ENCODE results near the gene ZFPM1. TPM values are rescaled to one million over a fixed set of nuclear protein-coding genes. Genes with fewer than 3 reads are reported as not detected.

The ZFPM1 gene
- total and polyA plus RNA-seq, 2 of the 8 experiments (the other 6 are each of a cell fraction or from before 2014, with no cell fraction given), result 0.74 to 4.8 TPM

DNA sequence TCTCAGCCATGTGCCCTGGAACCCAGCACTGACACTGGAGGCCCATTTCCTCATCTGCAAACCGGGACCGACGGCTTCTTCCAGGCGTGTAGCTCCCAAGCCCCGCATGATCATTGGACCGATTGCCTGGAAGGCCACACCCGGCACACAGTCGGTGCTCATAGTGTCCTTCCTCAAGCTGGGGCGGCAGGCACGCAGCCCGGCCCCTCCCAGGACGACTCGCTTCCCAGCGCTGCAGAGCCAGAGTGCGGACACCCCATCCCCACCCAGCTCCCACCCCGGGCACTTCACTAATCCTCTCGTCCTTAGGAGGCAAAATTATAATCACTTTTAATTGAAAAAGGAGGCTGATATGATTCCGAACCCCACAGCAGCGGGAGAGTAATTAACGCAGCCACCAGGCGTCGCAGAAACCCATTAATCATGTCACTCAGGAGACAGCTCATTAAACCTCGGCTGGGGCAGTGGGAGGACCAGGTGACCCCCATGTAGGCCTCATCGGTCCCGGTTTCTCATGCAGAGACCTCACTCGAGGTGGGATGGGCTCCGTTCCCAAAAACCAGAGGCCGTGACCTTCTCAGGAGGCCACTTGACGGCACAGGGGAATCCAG lies 37.3 kb upstream of the ZFPM1 start:
- Histone ChIP-seq H3K4ac (replicated peaks; ENCODE audit: insufficient read length, low read depth, low read length) (no peak overlapping the region), H2BK15ac (ENCODE audit: low read length) (no peak overlapping the region), H2BK20ac (ENCODE audit: low read length) (no peak overlapping the region), H3K14ac (ENCODE audit: insufficient read length) (no peak overlapping the region), H4K5ac (ENCODE audit: insufficient read length, low read depth, low read length) (no peak overlapping the region), H3K79me2 (ENCODE audit: control insufficient read depth in 1 of 2, insufficient read depth in 2 of 2, low read length in 2 of 2) (no peaks in the 10 kb centered on the region), H4K91ac (replicated peaks; ENCODE audit: insufficient read length, low read length) (no peak overlapping the region), H2AFZ (ENCODE audit: low read length) (no peak overlapping the region), H2BK5ac (ENCODE audit: low read depth, low read length) (no peak overlapping the region), H3K56ac (replicated peaks; ENCODE audit: insufficient read length, low read depth, low read length) (no peak overlapping the region), H3K4me2 (ENCODE audit: insufficient read depth in 1 of 2, low read depth in 2 of 2, low read length in 2 of 2) (no peak overlapping the region), H3K23me2 (ENCODE audit: low read depth, low read length) (no peaks in the 10 kb centered on the region), H3K79me1 (ENCODE audit: low read depth, low read length) (no peaks in the 10 kb centered on the region), H3K23ac (ENCODE audit: insufficient read length) (no peak overlapping the region), H3K9me3 (ENCODE audit: insufficient read depth in 2 of 2, low read depth in 1 of 2, low read length in 1 of 2) (no peaks in the 10 kb centered on the region), H3K9ac (replicated peaks in 1 of 4; ENCODE audit: extremely low read depth in 1 of 4, low read depth in 3 of 4, low read length in 3 of 4) (no peak overlapping the region), H2BK12ac (ENCODE audit: low read depth, low read length) (no peak overlapping the region), H3K27ac (ENCODE audit: low read depth, low read length) (no peak overlapping the region), H3K4me1 (replicated peaks in 1 of 4; ENCODE audit: control insufficient read depth in 3 of 4, insufficient read depth in 4 of 4, low read length in 3 of 4) (no peaks in the 10 kb centered on the region; a peak in 1 of 7 replicates), H3K4me3 (ENCODE audit: extremely low read depth in 1 of 4, insufficient read depth in 2 of 4, low read depth in 3 of 4, low read length in 4 of 4) (no peak overlapping the region), H3K18ac (ENCODE audit: extremely low read depth, low read length) (no peak overlapping the region), H4K8ac (ENCODE audit: extremely low read depth, insufficient read depth, low read length) (no peak overlapping the region), H4K20me1 (replicated peaks in 1 of 2; ENCODE audit: control insufficient read depth in 1 of 2, insufficient read depth in 2 of 2, low read length in 2 of 2) (peaks cover 0 to 1% of the 10 kb centered on the region in 2 experiments), H2BK120ac (replicated peaks; ENCODE audit: low read depth, low read length) (no peak overlapping the region), H3K36me3 (ENCODE audit: control insufficient read depth in 2 of 4, insufficient read depth in 4 of 4, low read length in 3 of 4) (no peaks in the 10 kb centered on the region), H3K27me3 (replicated peaks in 1 of 4; ENCODE audit: control insufficient read depth in 3 of 4, extremely low read depth in 1 of 4, insufficient read depth in 3 of 4, low read length in 3 of 4) (no peaks in the 10 kb centered on the region), H2AK5ac (ENCODE audit: low read depth, low read length) (no peak overlapping the region)
- POLR2A ChIA-PET (ENCODE audit: partially characterized antibody), result no interaction called here
- WGBS, 2 experiments (ENCODE audit: extremely low coverage in 1 of 2, insufficient coverage in 1 of 2, insufficient read length in 1 of 2, insufficient replicate concordance in 2 of 2, low coverage in 1 of 2, low lambda C conversion rate in 2 of 2, missing lambda C conversion rate in 1 of 2), result 93% methylated on average over 29 of the region's 29 CpGs; no CpG with 5 or more reads in 1 of the 2 experiments
- DNase-seq (ENCODE audit: low read depth in 1 of 2, low spot score in 2 of 2) (no peak), FAIRE-seq (no peak)
- CTCF ChIA-PET (ENCODE audit: partially characterized antibody), result interaction anchor here (0.6 to 1.9 kb wide), 3 partner anchors 10 to 95 kb away, joined by 3 to 12 read pairs (median 6); no protein-coding TSS in a partner anchor
- TF ChIP-seq MAFK (IDR thresholded peaks at IDR 0.05; ENCODE audit: low read depth, low read length) (no peak), CBX8 (IDR thresholded peaks at IDR 0.05; ENCODE audit: borderline replicate concordance, low read depth, low read length) (no peak), NRF1 (IDR thresholded peaks at IDR 0.05; ENCODE audit: low read depth, low read length) (no peak), TBP (IDR thresholded peaks at IDR 0.05; ENCODE audit: low read depth, low read length) (no peak), CEBPB (IDR thresholded peaks at IDR 0.05; ENCODE audit: low read depth, low read length) (no peak), CBX5 (IDR thresholded peaks at IDR 0.05; ENCODE audit: low read depth, low read length) (no peak), FOSL1 (IDR thresholded peaks at IDR 0.05; ENCODE audit: insufficient read depth, low read depth, low read length) (no peak), SUZ12 (IDR thresholded peaks at IDR 0.05; ENCODE audit: low read length) (no peak)
- TF ChIP-seq, protein P1, sequence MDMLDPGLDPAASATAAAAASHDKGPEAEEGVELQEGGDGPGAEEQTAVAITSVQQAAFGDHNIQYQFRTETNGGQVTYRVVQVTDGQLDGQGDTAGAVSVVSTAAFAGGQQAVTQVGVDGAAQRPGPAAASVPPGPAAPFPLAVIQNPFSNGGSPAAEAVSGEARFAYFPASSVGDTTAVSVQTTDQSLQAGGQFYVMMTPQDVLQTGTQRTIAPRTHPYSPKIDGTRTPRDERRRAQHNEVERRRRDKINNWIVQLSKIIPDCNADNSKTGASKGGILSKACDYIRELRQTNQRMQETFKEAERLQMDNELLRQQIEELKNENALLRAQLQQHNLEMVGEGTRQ (IDR thresholded peaks at IDR 0.05; ENCODE audit: low read length), result no peak
